Fibroblast of skin of scalp (primary cell): ENCODE data around the gene PNMA6F.
"Not testable (repeated sequence)": the region's sequence is repeated elsewhere in the genome, so short reads cannot be mapped to it uniquely, and the experiment has no call there.

Source experiments
- DNase-seq: peaks from one replicate; pipeline ENCODE4 v3.0.0-alpha.2; 2013

The PNMA6F gene

DNA sequence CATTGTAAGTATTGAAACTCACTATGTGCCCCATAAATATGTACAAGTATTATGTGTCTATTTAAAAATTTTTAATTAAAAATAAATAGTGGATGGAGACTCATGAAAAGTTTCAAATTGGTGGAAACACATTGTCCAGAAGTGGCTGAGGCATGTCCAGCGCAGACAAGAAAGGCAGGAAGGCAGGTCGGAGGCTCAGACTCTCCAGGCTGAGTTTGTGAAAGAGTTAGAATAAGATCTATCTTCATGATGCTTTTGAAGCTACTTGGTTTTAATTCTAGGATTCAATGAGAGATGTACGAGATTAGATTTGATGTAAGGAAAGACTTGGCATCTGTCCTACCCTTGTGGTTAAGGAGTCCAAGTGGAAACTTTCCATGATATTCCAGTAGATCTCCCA lies 19.8 kb downstream of the PNMA6F start:
- no peak for DNase-seq

DNA sequence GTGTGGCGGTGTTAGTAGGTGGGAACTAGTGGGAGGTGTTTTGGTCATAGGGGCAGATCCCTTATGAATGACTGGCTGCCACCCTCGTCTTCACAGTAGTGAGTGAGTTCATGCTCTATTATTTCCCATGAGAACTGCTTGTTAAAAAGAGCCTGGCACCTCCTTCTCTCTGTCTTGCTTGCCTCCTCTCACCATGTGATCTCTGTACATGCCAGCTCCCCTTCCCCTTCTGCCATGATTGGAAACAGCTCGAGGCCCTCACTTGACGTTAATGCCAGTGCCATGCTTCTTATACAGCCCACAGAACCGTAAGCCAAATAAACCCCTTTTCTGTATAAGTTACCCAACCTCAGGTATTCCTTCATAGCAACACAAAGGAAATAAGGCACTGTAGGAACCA lies 21.7 kb downstream of the PNMA6F start:
- no peak for DNase-seq

DNA sequence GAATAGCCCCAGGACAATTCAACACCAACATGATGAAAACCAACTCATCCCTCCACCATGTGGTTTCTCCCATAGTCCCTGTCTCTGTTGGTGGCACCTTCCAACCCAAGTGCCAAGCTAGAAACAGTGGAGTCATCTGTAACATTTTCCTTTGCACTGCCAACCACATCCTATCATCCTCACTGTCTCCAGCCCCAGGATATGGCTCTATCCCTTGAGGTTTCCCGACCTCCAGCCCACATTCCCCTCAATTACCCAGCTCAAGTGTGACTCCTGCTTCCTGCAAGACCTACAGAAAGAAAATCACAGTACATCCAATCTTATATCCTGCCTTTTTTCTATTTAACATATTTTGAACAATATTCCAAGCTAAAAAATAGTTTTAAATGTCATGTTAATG lies 24.2 kb downstream of the PNMA6F start:
- no peak for DNase-seq

DNA sequence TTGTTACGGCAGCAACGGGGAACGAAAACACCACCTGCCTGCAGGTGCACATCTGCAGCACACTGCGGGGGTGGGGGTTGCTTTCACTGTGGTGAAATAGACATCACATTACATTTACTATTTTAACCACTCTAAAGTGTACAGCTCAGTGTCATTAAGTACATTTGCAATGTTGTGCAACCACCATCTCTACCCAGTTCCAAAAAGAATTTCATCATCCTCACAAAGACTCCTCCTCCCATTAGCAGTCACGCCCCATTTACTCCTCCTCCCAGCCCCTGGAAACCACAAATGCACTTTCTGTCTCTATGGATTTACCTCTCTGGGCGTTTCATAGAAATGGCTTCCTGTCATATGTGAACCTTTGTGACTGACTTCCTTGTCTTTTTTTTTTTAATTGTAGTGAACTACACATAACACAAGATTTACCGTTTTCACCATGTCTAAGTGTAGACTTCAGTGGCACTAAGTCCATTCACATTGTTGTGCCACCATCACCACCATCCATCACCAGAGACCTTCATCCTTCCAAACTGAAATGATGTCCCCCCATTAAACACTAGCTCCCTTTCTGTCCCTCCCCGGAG lies 28.0 kb downstream of the PNMA6F start:
- not testable (repeated sequence) for DNase-seq

DNA sequence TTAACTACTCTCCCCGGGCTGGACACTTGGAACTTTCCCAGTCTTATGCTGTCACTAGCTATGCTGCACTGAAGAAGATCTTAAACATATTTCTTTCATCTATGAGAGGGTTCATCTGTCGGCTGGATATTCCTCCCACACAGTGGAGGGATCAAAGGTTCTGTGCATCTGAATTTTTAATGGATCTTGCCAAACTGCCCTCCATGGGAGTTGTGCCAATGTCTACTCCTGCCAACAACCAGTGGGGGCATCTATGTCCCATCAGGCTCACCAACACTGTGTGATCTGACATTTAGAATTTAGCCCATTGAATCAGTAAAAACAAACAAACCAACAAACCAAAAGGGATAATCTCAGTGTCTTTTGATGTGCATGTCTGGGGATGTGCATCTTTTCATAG lies 32.8 kb downstream of the PNMA6F start:
- not testable (repeated sequence) for DNase-seq

DNA sequence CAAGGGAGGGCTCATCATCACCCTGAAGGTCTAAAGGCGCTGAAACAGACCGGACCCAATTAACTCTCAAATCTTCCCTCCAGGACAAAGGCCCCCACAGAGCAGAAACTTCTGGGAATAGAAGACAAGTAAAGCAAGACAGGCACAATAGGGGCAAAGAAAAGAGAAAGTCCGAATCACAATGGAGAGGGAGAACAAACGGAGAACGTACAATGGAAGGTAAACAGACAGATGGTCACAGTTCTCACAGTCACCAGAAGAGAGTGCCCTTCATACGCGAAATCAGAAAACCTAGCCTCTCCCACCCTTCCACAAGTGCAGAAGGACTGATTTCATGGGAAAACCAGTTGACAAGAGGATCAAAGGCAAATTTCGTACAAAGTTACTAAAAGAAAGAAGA lies 35.9 kb downstream of the PNMA6F start:
- not testable (repeated sequence) for DNase-seq

DNA sequence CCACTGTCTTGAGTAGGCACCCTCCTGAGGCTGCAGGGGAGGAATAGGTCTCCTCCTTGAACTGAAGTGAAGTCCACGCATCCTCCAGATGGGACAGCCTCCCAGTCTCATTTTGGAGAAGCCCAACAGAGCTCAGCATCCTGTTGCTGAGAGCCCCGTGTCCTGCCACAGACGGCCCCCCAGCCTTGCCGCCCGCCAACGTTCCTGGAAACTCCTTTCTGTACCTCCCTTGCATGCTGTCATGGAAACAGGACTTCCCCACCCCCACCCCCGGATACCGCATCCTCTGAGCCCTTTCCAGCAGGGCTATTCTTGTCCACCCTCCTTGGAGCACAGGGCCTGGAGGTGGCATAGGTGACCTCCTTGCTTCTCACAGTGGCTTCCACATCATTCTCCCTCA lies 37.6 kb downstream of the PNMA6F start:
- DNase-seq, result not testable (repeated sequence)

DNA sequence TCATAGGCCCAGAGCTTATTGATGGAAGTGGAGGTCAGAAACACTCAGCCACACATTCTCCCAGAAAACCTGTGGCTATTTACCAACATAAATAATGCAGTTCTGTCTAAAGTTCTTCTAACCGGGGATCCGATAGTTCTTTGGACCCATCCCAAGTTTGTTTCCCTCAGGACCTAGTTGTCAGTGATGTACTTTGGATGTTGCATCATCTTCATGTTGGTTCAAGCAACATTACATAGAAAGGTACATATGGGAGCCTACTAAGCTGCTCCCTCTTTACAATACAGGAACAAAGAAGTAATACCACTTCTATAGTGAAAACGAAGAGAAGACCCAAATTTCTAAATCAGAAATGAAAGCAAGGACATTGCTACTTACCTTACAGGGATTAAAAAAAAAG lies 39.8 kb downstream of the PNMA6F start:
- DNase-seq, result not testable (repeated sequence)

DNA sequence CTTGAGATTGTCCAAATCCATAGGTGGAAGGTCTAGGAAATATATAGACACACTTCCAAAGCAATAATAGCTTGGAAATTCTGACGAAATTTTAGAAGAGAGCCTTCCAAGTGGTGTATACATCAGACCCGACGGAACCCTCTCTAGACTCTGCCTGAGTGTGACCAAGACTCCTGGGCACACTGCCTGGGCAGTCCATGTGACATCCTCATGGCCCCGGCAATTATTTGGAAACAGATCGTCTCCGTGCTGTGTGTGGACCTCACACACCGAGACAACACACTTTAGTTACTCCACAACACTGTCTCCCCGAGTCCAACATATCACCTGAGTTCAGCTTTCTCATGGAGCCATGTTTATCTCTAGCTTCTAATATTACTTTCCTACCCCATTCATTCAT lies 42.3 kb downstream of the PNMA6F start:
- not testable (repeated sequence) for DNase-seq

DNA sequence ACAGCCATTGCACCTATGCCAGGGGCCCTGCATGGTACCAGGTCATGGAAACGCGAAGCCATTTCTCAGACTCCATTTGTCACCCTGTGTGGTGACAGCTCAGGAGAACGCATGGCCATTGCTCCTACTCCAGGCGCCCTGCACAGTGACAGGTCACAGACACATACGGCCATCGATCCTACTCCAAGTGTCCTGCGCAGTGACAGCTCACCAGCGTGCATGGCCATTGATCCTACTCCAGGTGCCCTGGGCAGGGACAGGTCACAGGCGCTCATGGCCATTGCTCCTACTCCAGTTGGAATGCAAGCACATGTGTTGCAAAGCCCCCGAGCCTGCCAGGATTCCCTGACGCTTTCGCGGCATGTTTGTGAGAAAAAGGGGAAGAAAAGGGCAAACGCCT lies 45.5 kb downstream of the PNMA6F start:
- not testable (repeated sequence) for DNase-seq

DNA sequence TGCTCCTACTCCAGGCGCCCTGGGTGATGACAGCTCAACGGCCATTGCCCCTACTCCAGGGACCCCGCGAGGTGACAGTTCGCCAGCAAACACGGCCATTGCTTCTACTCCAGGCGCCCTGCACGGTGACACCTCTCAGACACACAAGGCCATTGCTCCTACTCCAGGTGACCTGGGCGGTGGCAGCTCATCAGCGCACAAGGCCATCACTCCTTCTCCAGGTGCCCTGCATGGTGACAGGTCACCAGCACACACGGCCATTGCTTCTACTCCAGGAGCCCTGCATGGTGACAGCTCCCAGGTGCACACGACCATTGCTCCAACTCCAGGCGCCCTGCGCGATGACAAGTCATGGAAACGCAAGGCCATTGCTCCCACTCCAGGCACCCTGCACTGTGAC lies 46.1 kb downstream of the PNMA6F start:
- not testable (repeated sequence) for DNase-seq

DNA sequence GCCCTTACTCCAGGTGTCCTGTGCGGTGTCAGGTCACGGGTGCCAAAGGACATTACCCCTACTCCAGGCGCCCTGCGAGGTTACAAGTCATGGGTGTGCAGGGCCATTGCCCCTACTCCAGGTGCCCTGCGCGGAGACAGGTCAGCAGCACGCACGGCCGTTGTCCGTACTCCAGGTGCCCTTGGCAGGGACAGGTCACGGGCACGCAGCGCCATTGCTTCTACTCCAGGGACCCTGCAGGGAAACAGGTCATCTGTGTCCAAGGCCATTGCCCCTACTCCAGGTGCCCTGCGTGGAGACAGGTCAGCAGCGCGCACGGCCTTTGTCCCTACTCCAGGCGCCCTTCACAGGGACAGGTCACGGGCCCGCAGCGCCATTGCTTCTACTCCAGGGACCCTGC lies 49.0 kb downstream of the PNMA6F start:
- not testable (repeated sequence) for DNase-seq

DNA sequence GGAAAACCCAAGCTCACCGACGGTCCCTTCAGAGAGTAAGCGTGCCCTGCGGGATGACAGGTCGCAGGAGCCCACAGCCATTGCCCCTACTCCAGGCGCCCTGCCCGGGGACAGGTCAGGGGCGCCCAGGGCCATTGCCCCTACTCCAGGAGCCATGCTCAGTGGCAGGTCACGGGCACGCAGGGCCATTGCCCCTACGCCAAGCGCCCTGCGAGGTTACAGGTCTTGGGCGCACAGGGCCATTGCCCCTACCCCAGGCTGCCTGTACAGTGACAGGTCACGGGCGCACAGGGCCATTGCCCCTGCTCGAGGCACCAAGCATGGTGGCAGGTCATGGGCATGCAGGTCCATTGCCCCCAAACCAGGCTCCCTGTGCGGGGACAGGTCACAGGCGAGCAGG lies 49.5 kb downstream of the PNMA6F start:
- not testable (repeated sequence) for DNase-seq
